NCI-H446 treated with DMSO at 0.1 percent for 48 hours (cell line): ENCODE measurements around the gene NHERF1.

Experiments used
- DNase-seq: peaks from one replicate; lab custom pipeline; 2025; lab: John Stamatoyannopoulos, UW

NHERF1 gene

GRCh38 chr17:74784125-74784810 is 35.8 kb downstream of the NHERF1 start:
- no peak for DNase-seq

- no peak for DNase-seq
Measured at GRCh38 chr17:74785096-74785980, 36.9 kb downstream of the NHERF1 start.

- DNase-seq: no peak
Measured at GRCh38 chr17:74785981-74786360, 37.5 kb downstream of the NHERF1 start.

GRCh38 chr17:74786431-74787055 is 38.1 kb downstream of the NHERF1 start:
- no peak for DNase-seq

- DNase-seq: no peak
Measured at GRCh38 chr17:74790161-74791058, 42.0 kb downstream of the NHERF1 start.

- no peak for DNase-seq
Measured at GRCh38 chr17:74792586-74793105, 44.2 kb downstream of the NHERF1 start.

- no peak for DNase-seq
Measured at GRCh38 chr17:74795327-74796020, 47.0 kb downstream of the NHERF1 start.

GRCh38 chr17:74796211-74796610 is 47.8 kb downstream of the NHERF1 start:
- DNase-seq: no peak

GRCh38 chr17:74796866-74797265 is 48.4 kb downstream of the NHERF1 start:
- no peak for DNase-seq

GRCh38 chr17:74797824-74798223 is 49.4 kb downstream of the NHERF1 start:
- no peak for DNase-seq

GRCh38 chr17:74798239-74798707 is 49.8 kb downstream of the NHERF1 start:
- DNase-seq: no peak

- DNase-seq: no peak
Measured at GRCh38 chr17:74799097-74799496, 50.7 kb downstream of the NHERF1 start.

- no peak for DNase-seq
Measured at GRCh38 chr17:74800531-74800930, 52.1 kb downstream of the NHERF1 start.

GRCh38 chr17:74801896-74802295 is 53.5 kb downstream of the NHERF1 start:
- no peak for DNase-seq

GRCh38 chr17:74803388-74803930 is 55.0 kb downstream of the NHERF1 start:
- DNase-seq: no peak

- DNase-seq: peak; percentile 72
Measured at GRCh38 chr17:74803971-74804370, 55.5 kb downstream of the NHERF1 start.

- no peak for DNase-seq
Measured at GRCh38 chr17:74804683-74805082, 56.3 kb downstream of the NHERF1 start.

- DNase-seq: no peak
Measured at GRCh38 chr17:74805591-74805991, 57.2 kb downstream of the NHERF1 start.

GRCh38 chr17:74806334-74806733 is 57.9 kb downstream of the NHERF1 start:
- DNase-seq: no peak

- peak; percentile 95 for DNase-seq
Measured at GRCh38 chr17:74807441-74807840, 59.0 kb downstream of the NHERF1 start.

GRCh38 chr17:74807925-74808324 is 59.5 kb downstream of the NHERF1 start:
- DNase-seq: peak; percentile 98
